NCI-H446 (cell line): Measurements from ENCODE around the gene ZNF138.
"Not testable (repeated sequence)": the region's sequence is repeated elsewhere in the genome, so short reads cannot be mapped to it uniquely, and the experiment has no call there.

Source experiments
- DNase-seq, 2 experiments: peaks; one replicate each; lab custom pipeline; 2025; lab: John Stamatoyannopoulos, UW

Gene ZNF138

GRCh38 chr7:64838691-64839090 lies 44.5 kb downstream of the ZNF138 start:
- DNase-seq: no peak

GRCh38 chr7:64839910-64840309 lies 45.7 kb downstream of the ZNF138 start:
- no peak for DNase-seq

- DNase-seq: no peak
Observed at GRCh38 chr7:64849250-64849923, 55.2 kb downstream of the ZNF138 start.

GRCh38 chr7:64849924-64850499 lies 55.8 kb downstream of the ZNF138 start:
- DNase-seq: no peak

GRCh38 chr7:64853679-64854078 lies 59.5 kb downstream of the ZNF138 start:
- no peak for DNase-seq

- no peak for DNase-seq
Observed at GRCh38 chr7:64854969-64855368, 60.7 kb downstream of the ZNF138 start.

- no peak for DNase-seq
Observed at GRCh38 chr7:64863021-64863420, 68.8 kb downstream of the ZNF138 start.

GRCh38 chr7:64863530-64863929 lies 69.3 kb downstream of the ZNF138 start:
- not testable (repeated sequence) for DNase-seq

- no peak for DNase-seq
Observed at GRCh38 chr7:64863969-64864368, 69.7 kb downstream of the ZNF138 start.

GRCh38 chr7:64867863-64868440 lies 73.7 kb downstream of the ZNF138 start:
- no peak for DNase-seq

GRCh38 chr7:64868499-64868898 lies 74.3 kb downstream of the ZNF138 start:
- DNase-seq: no peak

GRCh38 chr7:64869121-64869725 lies 75.0 kb downstream of the ZNF138 start:
- no peak for DNase-seq

GRCh38 chr7:64869912-64870562 lies 75.8 kb downstream of the ZNF138 start:
- no peak for DNase-seq

GRCh38 chr7:64870656-64871055 lies 76.4 kb downstream of the ZNF138 start:
- no peak for DNase-seq

GRCh38 chr7:64871761-64872160 lies 77.5 kb downstream of the ZNF138 start:
- DNase-seq: no peak

- DNase-seq: no peak
Observed at GRCh38 chr7:64872351-64873154, 78.3 kb downstream of the ZNF138 start.

- no peak for DNase-seq
Observed at GRCh38 chr7:64873155-64873500, 78.9 kb downstream of the ZNF138 start.

- no peak for DNase-seq
Observed at GRCh38 chr7:64873517-64873916, 79.3 kb downstream of the ZNF138 start.

- no peak for DNase-seq
Observed at GRCh38 chr7:64874114-64874513, 79.9 kb downstream of the ZNF138 start.

GRCh38 chr7:64874562-64875250 lies 80.5 kb downstream of the ZNF138 start:
- DNase-seq: no peak

- DNase-seq: no peak
Observed at GRCh38 chr7:64875258-64875657, 81.0 kb downstream of the ZNF138 start.
